Spleen (tissue), 11 donors: ENCODE results near the gene USH1G. TPM values are rescaled to one million over a fixed set of nuclear protein-coding genes. Genes with fewer than 3 reads are reported as not detected.

Source experiments
- DNase-seq: peaks from one replicate; pipeline ENCODE4 v3.0.0-alpha.2; 2020
- H3K27ac ChIP-seq, 8 donors: fragments of 200-600 bp; sonication (generic) in 7 of 8; 1 replicate in 4 of 8; 2 replicates in 4 of 8; pipeline versions ENCODE4 v1.5.0 to v1.8.0; 2016 to 2021; ENCODE audit warnings: inconsistent platforms in 4 of 8, mild to moderate bottlenecking in 4 of 8, moderate library complexity in 1 of 8
- H3K27me3 ChIP-seq, 7 donors: fragments of 200-600 bp; sonication (generic) in 6 of 7; replicated peaks in 1 of 7; 1 replicate in 4 of 7; 2 replicates in 3 of 7; pipeline versions ENCODE4 v1.5.0 to v1.8.0; 2016 to 2021; ENCODE audit warnings: inconsistent platforms in 3 of 7, mild to moderate bottlenecking in 1 of 7
- H3K36me3 ChIP-seq, 6 donors: fragments of 200-600 bp; sonication (generic) in 5 of 6; 1 replicate in 4 of 6; 2 replicates in 2 of 6; pipeline versions ENCODE4 v1.5.0 to v1.8.0; 2016 to 2021; ENCODE audit warnings: inconsistent platforms in 2 of 6
- H3K4me1 ChIP-seq, 6 donors: fragments of 200-600 bp; sonication (generic) in 5 of 6; 1 replicate in 3 of 6; 2 replicates in 3 of 6; pipeline versions ENCODE4 v1.5.0 to v1.8.0; 2016 to 2021; ENCODE audit warnings: inconsistent platforms in 3 of 6
- H3K4me3 ChIP-seq, 8 donors: fragments of 200-600 bp; sonication (generic) in 7 of 8; 1 replicate in 4 of 8; 2 replicates in 4 of 8; pipeline versions ENCODE4 v1.5.0 to v1.8.0; 2016 to 2021; ENCODE audit warnings: inconsistent platforms in 4 of 8, mild to moderate bottlenecking in 4 of 8, moderate library complexity in 2 of 8
- H3K9me3 ChIP-seq, 8 donors: fragments of 200-600 bp; sonication (generic) in 7 of 8; 1 replicate in 4 of 8; 2 replicates in 4 of 8; pipeline versions ENCODE4 v1.5.0 to v1.8.0; 2016 to 2021; ENCODE audit warnings: inconsistent platforms in 4 of 8
- POLR2A ChIP-seq, 3 donors: fragments of 450-650 bp; IDR thresholded peaks; one replicate each; pipeline ENCODE4 v1.5.1; 2017; ENCODE audit warnings: antibody characterized with exemption in 3 of 3, mild to moderate bottlenecking in 1 of 3
- POLR2AphosphoS5 ChIP-seq, 3 donors: sonication (generic); formaldehyde crosslinking; IDR thresholded peaks; one replicate each; pipeline ENCODE4 v1.5.1; 2017; ENCODE audit warnings: antibody characterized with exemption in 3 of 3
- WGBS, 5 donors: extraction: QIAGEN DNeasy Blood & Tissue Kit in 3 of 5; methylation state at CpG; one replicate each; pipeline versions ENCODE4 v1.1.5 to v1.1.7; 2013 to 2018; 5-methylcytosine and 5-hydroxymethylcytosine counted together
- intact Hi-C: fragments of 100-400 bp; cut with DNase I; formaldehyde crosslinking; loops from one replicate; pipeline ENCODE4 v1.15.0; 2023; ENCODE audit warnings: low total_unique reads
- polyA plus RNA-seq, 3 donors: library from polyadenylated mRNA; stranded (reverse); fragments of 200-250 nt; gene quantifications; one replicate each; pipeline ENCODE4 v1.2.1, GENCODE V29; 2013
- total RNA-seq, 7 donors: library from RNA; depleted of rRNA in 3 of 7; stranded (reverse); fragments of >200 nt in 3 of 7; fragmentation: NEBNext Ultra II Directional in 4 of 7; extraction: Animal tissue kit (Norgen Biotek cat#: 25700) in 4 of 7; gene quantifications; one replicate each; pipeline versions ENCODE4 v1.1.0 to v1.2.1, GENCODE V29; 2016 to 2021
- TF ChIP-seq, protein P1 (sequence below), 11 experiments: fragments of 200-600 bp in 7 of 11; fragments of 450-650 bp in 4 of 11; sonication (generic) in 4 of 11; IDR thresholded peaks in 8 of 11; conservative IDR thresholded peaks in 3 of 11; 1 replicate in 7 of 11; 2 replicates in 4 of 11; pipeline versions ENCODE4 v1.4.0 to v1.8.0; 2016 to 2021; ENCODE audit warnings: antibody characterized with exemption in 11 of 11, inconsistent platforms in 4 of 11, mild to moderate bottlenecking in 1 of 11
- donor health status: healthy with polysubstance abuse.
- donor health status: DM: no; HTN: no; CAD: no; lungs with moderate emphysema.
- donor health status: DM: no; HTN: no; CAD: no.
- donor health status: Bipolar disorder and iron deficiency.
- donor health status: healthy.
- donor health status: DM: no; HTN: no; CAD: no.
- donor health status: DM: yes; HTN: yes; CAD: no.

The USH1G gene
- total and polyA plus RNA-seq, 10 donors, result not detected

DNA sequence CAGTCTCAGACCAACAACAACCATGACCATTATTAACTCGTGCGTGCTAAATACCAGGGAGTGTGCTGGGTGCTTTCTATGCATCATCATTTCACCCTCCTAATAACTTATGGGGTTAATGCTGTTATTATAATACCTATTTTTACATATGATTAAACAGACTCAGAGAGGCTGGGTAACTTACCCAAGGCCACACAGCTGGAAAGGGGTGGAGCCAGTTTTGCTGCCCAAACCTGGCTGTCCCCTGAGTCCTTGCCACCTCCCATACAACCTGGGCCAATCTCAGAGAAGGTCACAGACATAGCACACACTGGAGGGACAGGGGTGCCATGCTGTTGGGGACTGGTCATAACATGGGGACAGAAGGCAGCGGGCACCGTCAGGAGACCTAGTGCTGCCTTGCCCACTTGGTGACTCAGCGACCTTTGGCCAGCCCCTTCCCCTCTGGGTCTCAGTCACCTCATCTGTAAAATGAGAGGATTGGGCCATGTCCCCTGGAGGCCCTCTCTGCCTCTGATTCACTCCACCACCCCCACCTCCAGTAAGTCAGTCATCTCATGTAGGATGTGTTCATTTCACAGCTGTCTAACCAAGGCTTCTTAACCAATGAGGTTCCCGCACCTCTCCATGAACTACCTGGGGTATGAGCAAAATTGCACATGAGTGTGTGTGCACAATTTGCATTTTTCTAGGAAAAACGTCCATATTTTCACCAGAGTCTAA lies 18.2 kb downstream of the USH1G start:
- Histone ChIP-seq H3K9me3 (no peaks in the 10 kb centered on the region), H3K27me3 (peaks cover 0 to 58% (median 6%) of the 10 kb centered on the region in 7 donors), H3K36me3 (no peaks in the 10 kb centered on the region), H3K4me1 (no peaks in the 10 kb centered on the region), H3K27ac (no peak overlapping the region), H3K4me3 (no peak overlapping the region)
- DNase-seq, result no peak
- 72 to 84% (median 79%) methylated on average over 4 to 7 of the region's 7 CpGs for WGBS, 5 donors
- TF ChIP-seq POLR2A (IDR thresholded peaks at IDR 0.05) (no peak), POLR2AphosphoS5 (IDR thresholded peaks at IDR 0.05) (no peak)
- TF ChIP-seq, protein P1, sequence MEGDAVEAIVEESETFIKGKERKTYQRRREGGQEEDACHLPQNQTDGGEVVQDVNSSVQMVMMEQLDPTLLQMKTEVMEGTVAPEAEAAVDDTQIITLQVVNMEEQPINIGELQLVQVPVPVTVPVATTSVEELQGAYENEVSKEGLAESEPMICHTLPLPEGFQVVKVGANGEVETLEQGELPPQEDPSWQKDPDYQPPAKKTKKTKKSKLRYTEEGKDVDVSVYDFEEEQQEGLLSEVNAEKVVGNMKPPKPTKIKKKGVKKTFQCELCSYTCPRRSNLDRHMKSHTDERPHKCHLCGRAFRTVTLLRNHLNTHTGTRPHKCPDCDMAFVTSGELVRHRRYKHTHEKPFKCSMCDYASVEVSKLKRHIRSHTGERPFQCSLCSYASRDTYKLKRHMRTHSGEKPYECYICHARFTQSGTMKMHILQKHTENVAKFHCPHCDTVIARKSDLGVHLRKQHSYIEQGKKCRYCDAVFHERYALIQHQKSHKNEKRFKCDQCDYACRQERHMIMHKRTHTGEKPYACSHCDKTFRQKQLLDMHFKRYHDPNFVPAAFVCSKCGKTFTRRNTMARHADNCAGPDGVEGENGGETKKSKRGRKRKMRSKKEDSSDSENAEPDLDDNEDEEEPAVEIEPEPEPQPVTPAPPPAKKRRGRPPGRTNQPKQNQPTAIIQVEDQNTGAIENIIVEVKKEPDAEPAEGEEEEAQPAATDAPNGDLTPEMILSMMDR (IDR thresholded peaks at IDR 0.05 in 8 of 11, conservative IDR thresholded peaks at IDR 0.05 in 3 of 11), result no peak
- intact Hi-C loops, result no loop called here

DNA sequence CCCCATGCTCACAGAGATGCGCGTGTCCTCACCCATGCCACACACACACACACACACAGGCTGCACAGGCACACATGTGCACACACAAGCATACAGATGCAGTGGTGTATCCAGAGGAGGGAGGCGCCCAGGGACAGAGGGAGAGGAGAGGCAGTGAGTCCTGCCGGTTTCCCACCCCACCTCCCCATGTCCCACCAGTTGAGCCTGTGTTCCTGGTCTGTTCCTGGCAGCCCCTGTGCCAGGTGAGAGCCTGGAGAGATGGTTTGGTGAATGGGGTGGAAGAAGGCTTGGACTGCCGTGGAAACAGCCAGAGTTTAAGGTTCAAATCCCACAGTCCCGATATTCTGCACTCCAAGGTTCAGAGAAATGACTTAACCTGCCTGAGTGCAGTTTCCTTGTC lies 19.4 kb downstream of the USH1G start:
- Histone ChIP-seq H3K4me3 (no peak overlapping the region), H3K27ac (no peak overlapping the region), H3K4me1 (no peaks in the 10 kb centered on the region), H3K9me3 (no peaks in the 10 kb centered on the region), H3K27me3 (peaks cover 0 to 58% (median 6%) of the 10 kb centered on the region in 7 donors), H3K36me3 (no peaks in the 10 kb centered on the region)
- TF ChIP-seq, protein P1 (IDR thresholded peaks at IDR 0.05 in 8 of 11, conservative IDR thresholded peaks at IDR 0.05 in 3 of 11), result no peak
- TF ChIP-seq POLR2AphosphoS5 (IDR thresholded peaks at IDR 0.05) (no peak), POLR2A (IDR thresholded peaks at IDR 0.05) (no peak)
- intact Hi-C loops, result no loop called here
- no peak for DNase-seq
- 73 to 81% (median 77%) methylated on average over 6 of the region's 6 CpGs for WGBS, 5 donors

DNA sequence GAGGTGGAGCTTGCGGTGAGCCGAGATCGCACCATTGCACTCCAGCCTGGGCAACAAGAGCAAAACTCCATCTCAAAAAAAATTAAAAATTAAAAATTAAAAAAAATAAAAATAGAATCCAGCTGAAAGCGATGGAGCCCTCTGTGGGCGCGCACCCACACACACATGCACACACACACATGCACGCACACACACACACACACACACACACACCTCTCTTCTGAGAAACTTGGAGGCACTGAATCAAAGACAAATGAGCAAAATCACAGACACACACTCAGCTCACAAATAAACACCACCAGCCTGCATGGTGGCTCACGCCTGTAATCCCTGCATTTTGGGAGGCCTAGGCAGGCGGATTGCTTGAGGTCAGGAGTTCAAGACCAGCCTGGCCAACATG lies 20.0 kb downstream of the USH1G start:
- H3K27ac ChIP-seq, result no peak overlapping the region
- TF ChIP-seq POLR2AphosphoS5 (IDR thresholded peaks at IDR 0.05) (no peak), POLR2A (IDR thresholded peaks at IDR 0.05) (no peak)
- TF ChIP-seq, protein P1 (IDR thresholded peaks at IDR 0.05 in 8 of 11, conservative IDR thresholded peaks at IDR 0.05 in 3 of 11), result no peak
- no peaks in the 10 kb centered on the region for H3K9me3 ChIP-seq
- DNase-seq, result no peak
- no peak overlapping the region for H3K4me3 ChIP-seq
- WGBS, 5 donors, result 84 to 92% (median 86%) methylated on average over 9 of the region's 9 CpGs
- intact Hi-C loops, result no loop called here
- H3K36me3 ChIP-seq, result no peaks in the 10 kb centered on the region
- no peaks in the 10 kb centered on the region for H3K4me1 ChIP-seq
- H3K27me3 ChIP-seq, result peaks cover 0 to 58% (median 6%) of the 10 kb centered on the region in 7 donors

DNA sequence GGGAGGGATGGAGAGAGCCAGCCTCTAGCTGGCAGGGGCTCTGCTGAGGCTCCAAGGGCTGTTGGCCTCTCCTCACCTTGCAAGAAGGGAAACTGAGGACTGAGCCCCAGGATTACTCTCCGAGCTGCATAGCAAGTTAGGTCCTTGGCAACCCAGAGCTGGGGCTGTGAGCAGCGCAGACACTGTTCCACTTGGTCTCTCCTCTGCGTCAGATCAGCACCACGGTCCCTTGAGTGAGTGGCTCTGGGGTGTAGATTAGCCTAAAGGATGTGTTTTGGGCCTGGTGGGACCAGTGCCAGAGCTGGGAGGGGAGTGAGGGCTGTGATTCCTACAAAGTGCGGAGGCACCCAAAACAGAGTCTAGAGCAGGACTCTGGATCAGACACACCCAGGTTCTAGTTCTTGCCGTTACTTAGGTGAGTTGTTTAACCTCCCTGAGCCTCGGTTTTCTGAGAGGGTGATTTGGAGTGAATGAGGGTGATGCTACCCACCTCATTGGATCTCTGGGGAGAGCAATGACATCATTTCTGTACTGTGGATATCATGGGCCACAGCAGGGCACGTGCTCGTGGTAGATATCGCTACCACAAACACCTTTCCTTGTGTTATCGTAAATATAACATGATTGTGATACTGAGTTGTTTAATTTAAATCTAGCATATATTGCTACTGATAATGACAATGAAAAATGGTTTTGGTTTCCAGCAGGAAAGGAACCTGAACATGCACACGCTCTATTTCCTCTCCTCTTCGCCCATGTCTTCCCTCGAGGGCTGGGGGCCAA lies 21.5 kb downstream of the USH1G start:
- Histone ChIP-seq H3K4me1 (no peaks in the 10 kb centered on the region), H3K27ac (no peak overlapping the region), H3K27me3 (peaks cover 0 to 58% (median 6%) of the 10 kb centered on the region in 7 donors), H3K36me3 (no peaks in the 10 kb centered on the region), H3K4me3 (no peak overlapping the region), H3K9me3 (no peaks in the 10 kb centered on the region)
- 40 to 54% (median 48%) methylated on average over 11 to 14 of the region's 14 CpGs for WGBS, 5 donors
- no peak for DNase-seq
- TF ChIP-seq POLR2A (IDR thresholded peaks at IDR 0.05) (no peak), POLR2AphosphoS5 (IDR thresholded peaks at IDR 0.05) (no peak)
- TF ChIP-seq, protein P1 (IDR thresholded peaks at IDR 0.05 in 8 of 11, conservative IDR thresholded peaks at IDR 0.05 in 3 of 11), result no peak
- intact Hi-C loops, result no loop called here
